ENCODE data around the gene HOXA9. TPM values are rescaled to one million over a fixed set of nuclear protein-coding genes. Genes with fewer than 3 reads are reported as not detected.

The HOXA9 gene
- total and polyA plus RNA-seq, 10 of the 15 experiments (the other 5 are each of a cell fraction or from before 2014, with no cell fraction given) = not detected

GRCh38 chr7:27196287-27196767 is 31.0 kb upstream of the HOXA9 start:
- DNase-seq (ENCODE audit: low read depth, low spot score) = peak; percentile 16
- SMC1A ChIA-PET (ENCODE audit: uncharacterized antibody, unreplicated experiment) = interaction anchor here (0.7 to 2.4 kb wide), 28 partner anchors 9 to 900 kb away, joined by 3 to 47 read pairs (median 5); no protein-coding TSS in a partner anchor
- H3K4me3 ChIP-seq = no peak overlapping the region
- no peaks in the 10 kb centered on the region for H3K36me3 ChIP-seq (ENCODE audit: control insufficient read depth in 2 of 2, insufficient read depth in 2 of 2, low read length in 1 of 2)
- H3K79me2 ChIP-seq (ENCODE audit: control insufficient read depth, insufficient read depth, low read length) = no peaks in the 10 kb centered on the region
- TF ChIP-seq, protein P1, sequence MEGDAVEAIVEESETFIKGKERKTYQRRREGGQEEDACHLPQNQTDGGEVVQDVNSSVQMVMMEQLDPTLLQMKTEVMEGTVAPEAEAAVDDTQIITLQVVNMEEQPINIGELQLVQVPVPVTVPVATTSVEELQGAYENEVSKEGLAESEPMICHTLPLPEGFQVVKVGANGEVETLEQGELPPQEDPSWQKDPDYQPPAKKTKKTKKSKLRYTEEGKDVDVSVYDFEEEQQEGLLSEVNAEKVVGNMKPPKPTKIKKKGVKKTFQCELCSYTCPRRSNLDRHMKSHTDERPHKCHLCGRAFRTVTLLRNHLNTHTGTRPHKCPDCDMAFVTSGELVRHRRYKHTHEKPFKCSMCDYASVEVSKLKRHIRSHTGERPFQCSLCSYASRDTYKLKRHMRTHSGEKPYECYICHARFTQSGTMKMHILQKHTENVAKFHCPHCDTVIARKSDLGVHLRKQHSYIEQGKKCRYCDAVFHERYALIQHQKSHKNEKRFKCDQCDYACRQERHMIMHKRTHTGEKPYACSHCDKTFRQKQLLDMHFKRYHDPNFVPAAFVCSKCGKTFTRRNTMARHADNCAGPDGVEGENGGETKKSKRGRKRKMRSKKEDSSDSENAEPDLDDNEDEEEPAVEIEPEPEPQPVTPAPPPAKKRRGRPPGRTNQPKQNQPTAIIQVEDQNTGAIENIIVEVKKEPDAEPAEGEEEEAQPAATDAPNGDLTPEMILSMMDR (IDR thresholded peaks at IDR 0.05 in 2 of 3, conservative IDR thresholded peaks at IDR 0.05 in 1 of 3; ENCODE audit: control insufficient read depth in 2 of 3, extremely low read depth in 1 of 3, insufficient read depth in 1 of 3, low read depth in 3 of 3, low read length in 3 of 3) = peak; percentile 70 to 89 (median 74)
- TF ChIP-seq SMAD1 (IDR thresholded peaks at IDR 0.05; ENCODE audit: low read depth, partially characterized antibody) = no peak
- peak; percentile 94 for TF ChIP-seq RAD21 (IDR thresholded peaks at IDR 0.05; ENCODE audit: insufficient read depth, low read depth, low read length)
- no peak for TF ChIP-seq IRF5 (IDR thresholded peaks at IDR 0.05; ENCODE audit: borderline replicate concordance)
- 0 out of 2 replicates have a peak, but pooled peaks have one; percentile 8 for TF ChIP-seq NR2C1 (IDR thresholded peaks at IDR 0.05)
- TF ChIP-seq GABPA (IDR thresholded peaks at IDR 0.05; ENCODE audit: low read depth) = no peak
- 0 out of 2 replicates have a peak, but pooled peaks have one; percentile 17 for TF ChIP-seq YY1 (IDR thresholded peaks at IDR 0.05; ENCODE audit: low read depth, low read length)
- TF ChIP-seq NR2F1 (conservative IDR thresholded peaks at IDR 0.05) = peak; percentile 80; the same call in 1 of the 2 replicates
- TF ChIP-seq SMC3 (IDR thresholded peaks at IDR 0.05; ENCODE audit: borderline replicate concordance, low read length) = peak; percentile 88; the same call in 1 of the 2 replicates
- peak; percentile 98 for TF ChIP-seq ESRRA (IDR thresholded peaks at IDR 0.05; ENCODE audit: low read length)
- TF ChIP-seq NR2C2 (IDR thresholded peaks at IDR 0.05; ENCODE audit: borderline replicate concordance, control insufficient read depth, insufficient read length, low read depth) = no peak
- POLR2A ChIA-PET = no interaction called here
- H3K27me3 ChIP-seq (replicated peaks in 1 of 2; ENCODE audit: control insufficient read depth in 2 of 2, insufficient read depth in 2 of 2, low read length in 1 of 2) = peaks cover 22 to 40% of the 10 kb centered on the region in 2 experiments
- FAIRE-seq = peak; percentile 78
- no peak overlapping the region for H3K27ac ChIP-seq (ENCODE audit: control insufficient read depth, insufficient read depth)
- no peak overlapping the region for H3K4me2 ChIP-seq (ENCODE audit: control insufficient read depth, insufficient read depth)
- no peak overlapping the region for H3K9ac ChIP-seq (ENCODE audit: control insufficient read depth, insufficient read depth, low read length)
- peak; percentile 68 for ATAC-seq
- H4K20me1 ChIP-seq (ENCODE audit: control insufficient read depth, insufficient read depth) = 0 out of 2 replicates have a peak, but pooled peaks cover 3% of the 10 kb centered on the region
- BruUV-seq (replicated peaks) = no TSS peak
- 0% methylated on average over 6 of the region's 6 CpGs for WGBS (ENCODE audit: insufficient coverage, insufficient replicate concordance, low lambda C conversion rate, missing lambda C conversion rate)
- RAD21 ChIA-PET (ENCODE audit: unreplicated experiment) = interaction anchor here (0.6 to 2.6 kb wide), 27 partner anchors 11 to 1304 kb away, joined by 3 to 70 read pairs (median 4); partner anchors contain the start of gene HOXA11
- intact Hi-C loops (cut with micrococcal nuclease; ENCODE audit: unreplicated experiment) = loop anchor here (1.0 to 5.0 kb wide), 7 partner anchors 380 to 901 kb away; no protein-coding TSS in a partner anchor
- CTCF ChIA-PET = interaction anchor here (0.6 to 3.3 kb wide), 66 partner anchors 8 to 1110 kb away, joined by 3 to 93 read pairs (median 4); partner anchors contain the start of genes HIBADH and SKAP2
- no peaks in the 10 kb centered on the region; the same call in 1 of the 2 replicates for H3K4me1 ChIP-seq (ENCODE audit: control insufficient read depth, insufficient read depth, low read length)
- in situ Hi-C loops (cut with MboI) = loop anchor here (5.0 kb wide), 3 partner anchors 381 to 821 kb away; no protein-coding TSS in a partner anchor
- H2AFZ ChIP-seq (ENCODE audit: control insufficient read depth, low read depth, low read length) = no peak overlapping the region
- H3K9me3 ChIP-seq (replicated peaks; ENCODE audit: control insufficient read depth, insufficient read depth, low read length) = no peaks in the 10 kb centered on the region; the same call in 2 of the 3 replicates

All from GM12878 (cell line).